ENCODE data around the gene GSN. TPM values are rescaled to one million over a fixed set of nuclear protein-coding genes. Genes with fewer than 3 reads are reported as not detected.

GSN gene
- total and polyA plus RNA-seq, 2 of the 13 experiments (the other 11 are each of a cell fraction or from before 2014, with no cell fraction given), result 294 to 307 TPM

DNA sequence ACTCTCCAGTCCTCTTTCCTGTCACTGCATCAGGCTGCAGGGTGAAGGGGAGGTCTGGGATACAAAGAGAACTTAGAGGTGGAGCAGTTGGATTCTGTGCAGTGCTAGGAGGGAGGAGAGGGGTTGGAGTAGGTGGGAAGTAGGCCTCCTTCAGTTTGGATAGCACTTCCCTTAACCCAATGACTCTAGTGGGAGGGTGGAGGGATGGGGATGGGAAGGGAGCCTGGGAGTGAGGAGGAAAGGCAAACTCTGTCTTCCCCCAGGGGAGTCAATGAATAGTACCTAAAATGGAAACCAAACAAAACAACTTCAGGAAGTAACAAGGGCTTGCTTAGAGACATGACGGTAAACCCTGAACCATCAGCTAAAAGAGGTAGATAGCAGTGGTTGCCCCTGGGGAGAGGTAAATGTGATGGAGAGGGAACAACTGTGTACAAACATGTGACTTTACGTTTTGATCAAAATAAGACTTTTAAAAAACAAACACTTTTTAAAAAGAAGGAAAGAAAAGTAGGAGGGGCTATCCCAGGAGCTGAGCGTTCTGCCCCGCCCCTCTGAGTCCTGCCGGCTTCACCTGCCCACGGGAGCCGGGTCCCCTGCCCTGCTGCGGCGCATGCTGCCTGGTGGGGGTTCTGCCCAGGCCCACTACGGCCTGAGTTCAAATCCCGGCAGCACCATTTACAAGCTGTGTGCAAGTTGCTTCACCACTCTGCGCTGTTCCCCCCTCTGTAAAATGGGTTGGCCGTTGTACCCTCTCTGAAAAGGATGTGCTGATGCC lies 30.9 kb downstream of the GSN start (continued):
- TF ChIP-seq, protein P1, sequence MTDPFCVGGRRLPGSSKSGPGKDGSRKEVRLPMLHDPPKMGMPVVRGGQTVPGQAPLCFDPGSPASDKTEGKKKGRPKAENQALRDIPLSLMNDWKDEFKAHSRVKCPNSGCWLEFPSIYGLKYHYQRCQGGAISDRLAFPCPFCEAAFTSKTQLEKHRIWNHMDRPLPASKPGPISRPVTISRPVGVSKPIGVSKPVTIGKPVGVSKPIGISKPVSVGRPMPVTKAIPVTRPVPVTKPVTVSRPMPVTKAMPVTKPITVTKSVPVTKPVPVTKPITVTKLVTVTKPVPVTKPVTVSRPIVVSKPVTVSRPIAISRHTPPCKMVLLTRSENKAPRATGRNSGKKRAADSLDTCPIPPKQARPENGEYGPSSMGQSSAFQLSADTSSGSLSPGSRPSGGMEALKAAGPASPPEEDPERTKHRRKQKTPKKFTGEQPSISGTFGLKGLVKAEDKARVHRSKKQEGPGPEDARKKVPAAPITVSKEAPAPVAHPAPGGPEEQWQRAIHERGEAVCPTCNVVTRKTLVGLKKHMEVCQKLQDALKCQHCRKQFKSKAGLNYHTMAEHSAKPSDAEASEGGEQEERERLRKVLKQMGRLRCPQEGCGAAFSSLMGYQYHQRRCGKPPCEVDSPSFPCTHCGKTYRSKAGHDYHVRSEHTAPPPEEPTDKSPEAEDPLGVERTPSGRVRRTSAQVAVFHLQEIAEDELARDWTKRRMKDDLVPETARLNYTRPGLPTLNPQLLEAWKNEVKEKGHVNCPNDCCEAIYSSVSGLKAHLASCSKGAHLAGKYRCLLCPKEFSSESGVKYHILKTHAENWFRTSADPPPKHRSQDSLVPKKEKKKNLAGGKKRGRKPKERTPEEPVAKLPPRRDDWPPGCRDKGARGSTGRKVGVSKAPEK (CRISPR knock-in tag; IDR thresholded peaks at IDR 0.05; ENCODE audit: borderline replicate concordance), result 0 out of 2 replicates have a peak, but pooled peaks have one; percentile 28
- TF ChIP-seq AKAP8 (CRISPR knock-in tag; IDR thresholded peaks at IDR 0.05) (no peak), ZBTB7A (CRISPR knock-in tag; IDR thresholded peaks at IDR 0.05) (0 out of 2 replicates have a peak, but pooled peaks have one; percentile 38), KLF6 (CRISPR knock-in tag; IDR thresholded peaks at IDR 0.05) (no peak), ZNF510 (CRISPR knock-in tag; IDR thresholded peaks at IDR 0.05; ENCODE audit: low read depth) (no peak), ZFP62 (CRISPR knock-in tag; IDR thresholded peaks at IDR 0.05) (no peak), ZNF614 (CRISPR knock-in tag; IDR thresholded peaks at IDR 0.05; ENCODE audit: borderline replicate concordance) (no peak), NR3C1 (CRISPR knock-in tag; IDR thresholded peaks at IDR 0.05) (no peak), ZNF17 (CRISPR knock-in tag; IDR thresholded peaks at IDR 0.05) (no peak), RARG (CRISPR knock-in tag; IDR thresholded peaks at IDR 0.05; ENCODE audit: low read depth) (0 out of 2 replicates have a peak, but pooled peaks have one; percentile 46), PHB2 (IDR thresholded peaks at IDR 0.05; ENCODE audit: partially characterized antibody) (no peak), ATF3 (CRISPR knock-in tag; IDR thresholded peaks at IDR 0.05) (no peak), YEATS2 (CRISPR knock-in tag; IDR thresholded peaks at IDR 0.05; ENCODE audit: borderline replicate concordance) (no peak)
- TF ChIP-seq, protein P2, sequence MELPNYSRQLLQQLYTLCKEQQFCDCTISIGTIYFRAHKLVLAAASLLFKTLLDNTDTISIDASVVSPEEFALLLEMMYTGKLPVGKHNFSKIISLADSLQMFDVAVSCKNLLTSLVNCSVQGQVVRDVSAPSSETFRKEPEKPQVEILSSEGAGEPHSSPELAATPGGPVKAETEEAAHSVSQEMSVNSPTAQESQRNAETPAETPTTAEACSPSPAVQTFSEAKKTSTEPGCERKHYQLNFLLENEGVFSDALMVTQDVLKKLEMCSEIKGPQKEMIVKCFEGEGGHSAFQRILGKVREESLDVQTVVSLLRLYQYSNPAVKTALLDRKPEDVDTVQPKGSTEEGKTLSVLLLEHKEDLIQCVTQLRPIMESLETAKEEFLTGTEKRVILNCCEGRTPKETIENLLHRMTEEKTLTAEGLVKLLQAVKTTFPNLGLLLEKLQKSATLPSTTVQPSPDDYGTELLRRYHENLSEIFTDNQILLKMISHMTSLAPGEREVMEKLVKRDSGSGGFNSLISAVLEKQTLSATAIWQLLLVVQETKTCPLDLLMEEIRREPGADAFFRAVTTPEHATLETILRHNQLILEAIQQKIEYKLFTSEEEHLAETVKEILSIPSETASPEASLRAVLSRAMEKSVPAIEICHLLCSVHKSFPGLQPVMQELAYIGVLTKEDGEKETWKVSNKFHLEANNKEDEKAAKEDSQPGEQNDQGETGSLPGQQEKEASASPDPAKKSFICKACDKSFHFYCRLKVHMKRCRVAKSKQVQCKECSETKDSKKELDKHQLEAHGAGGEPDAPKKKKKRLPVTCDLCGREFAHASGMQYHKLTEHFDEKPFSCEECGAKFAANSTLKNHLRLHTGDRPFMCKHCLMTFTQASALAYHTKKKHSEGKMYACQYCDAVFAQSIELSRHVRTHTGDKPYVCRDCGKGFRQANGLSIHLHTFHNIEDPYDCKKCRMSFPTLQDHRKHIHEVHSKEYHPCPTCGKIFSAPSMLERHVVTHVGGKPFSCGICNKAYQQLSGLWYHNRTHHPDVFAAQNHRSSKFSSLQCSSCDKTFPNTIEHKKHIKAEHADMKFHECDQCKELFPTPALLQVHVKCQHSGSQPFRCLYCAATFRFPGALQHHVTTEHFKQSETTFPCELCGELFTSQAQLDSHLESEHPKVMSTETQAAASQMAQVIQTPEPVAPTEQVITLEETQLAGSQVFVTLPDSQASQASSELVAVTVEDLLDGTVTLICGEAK (IDR thresholded peaks at IDR 0.05), result no peak
- TF ChIP-seq, protein P2 (CRISPR knock-in tag; IDR thresholded peaks at IDR 0.05), result peak; percentile 13; the same call in 1 of the 2 replicates
- TF ChIP-seq, protein P3, sequence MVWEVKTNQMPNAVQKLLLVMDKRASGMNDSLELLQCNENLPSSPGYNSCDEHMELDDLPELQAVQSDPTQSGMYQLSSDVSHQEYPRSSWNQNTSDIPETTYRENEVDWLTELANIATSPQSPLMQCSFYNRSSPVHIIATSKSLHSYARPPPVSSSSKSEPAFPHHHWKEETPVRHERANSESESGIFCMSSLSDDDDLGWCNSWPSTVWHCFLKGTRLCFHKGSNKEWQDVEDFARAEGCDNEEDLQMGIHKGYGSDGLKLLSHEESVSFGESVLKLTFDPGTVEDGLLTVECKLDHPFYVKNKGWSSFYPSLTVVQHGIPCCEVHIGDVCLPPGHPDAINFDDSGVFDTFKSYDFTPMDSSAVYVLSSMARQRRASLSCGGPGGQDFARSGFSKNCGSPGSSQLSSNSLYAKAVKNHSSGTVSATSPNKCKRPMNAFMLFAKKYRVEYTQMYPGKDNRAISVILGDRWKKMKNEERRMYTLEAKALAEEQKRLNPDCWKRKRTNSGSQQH (CRISPR knock-in tag; IDR thresholded peaks at IDR 0.05; ENCODE audit: low read depth), result peak; percentile 19; the same call in 1 of the 2 replicates

Measured in HepG2 (cell line).